GM18861 (cell line): ENCODE data around the gene TOMM6.
"Not testable (repeated sequence)": the region's sequence is repeated elsewhere in the genome, so short reads cannot be mapped to it uniquely, and the experiment has no call there.

Experiments
- ATAC-seq: cut with Tn5 transposase; IDR thresholded peaks from one replicate; pipeline ENCODE4 v1.9.1; 2021; ENCODE audit not compliant: unreplicated experiment

TOMM6 gene

DNA sequence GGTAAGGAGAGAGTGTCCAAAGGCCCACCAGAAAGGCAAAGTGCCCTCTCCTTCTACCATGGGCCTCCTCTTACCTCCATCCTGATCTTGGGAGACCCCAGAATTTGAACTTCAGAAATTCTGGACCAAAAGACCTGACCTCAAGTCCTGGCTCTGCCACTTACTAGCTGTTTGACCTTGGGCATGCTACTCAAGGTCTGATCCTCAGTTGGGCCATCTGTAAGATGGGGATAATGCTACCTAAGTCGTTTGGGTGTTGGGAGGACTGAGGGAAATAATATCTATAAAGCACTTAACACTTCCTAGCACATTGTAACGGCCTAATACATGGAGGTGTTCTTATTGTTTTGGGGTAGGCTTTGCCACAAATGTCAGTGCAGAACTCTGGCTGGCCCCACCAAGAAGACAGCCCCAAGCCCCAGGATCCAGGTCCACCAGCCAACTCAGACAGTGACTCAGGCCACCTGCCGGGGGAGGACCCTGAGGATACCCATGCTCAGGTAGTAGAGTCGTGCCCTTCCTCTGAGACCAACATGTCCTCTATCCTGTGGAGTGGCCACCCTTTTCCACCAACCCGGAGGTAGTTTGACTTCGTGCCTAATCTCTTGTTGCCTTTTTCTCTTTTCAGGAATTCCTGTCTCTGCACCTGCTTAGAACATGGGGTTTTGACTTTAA is 4.3 kb upstream of the TOMM6 start:
- ATAC-seq = no peak

DNA sequence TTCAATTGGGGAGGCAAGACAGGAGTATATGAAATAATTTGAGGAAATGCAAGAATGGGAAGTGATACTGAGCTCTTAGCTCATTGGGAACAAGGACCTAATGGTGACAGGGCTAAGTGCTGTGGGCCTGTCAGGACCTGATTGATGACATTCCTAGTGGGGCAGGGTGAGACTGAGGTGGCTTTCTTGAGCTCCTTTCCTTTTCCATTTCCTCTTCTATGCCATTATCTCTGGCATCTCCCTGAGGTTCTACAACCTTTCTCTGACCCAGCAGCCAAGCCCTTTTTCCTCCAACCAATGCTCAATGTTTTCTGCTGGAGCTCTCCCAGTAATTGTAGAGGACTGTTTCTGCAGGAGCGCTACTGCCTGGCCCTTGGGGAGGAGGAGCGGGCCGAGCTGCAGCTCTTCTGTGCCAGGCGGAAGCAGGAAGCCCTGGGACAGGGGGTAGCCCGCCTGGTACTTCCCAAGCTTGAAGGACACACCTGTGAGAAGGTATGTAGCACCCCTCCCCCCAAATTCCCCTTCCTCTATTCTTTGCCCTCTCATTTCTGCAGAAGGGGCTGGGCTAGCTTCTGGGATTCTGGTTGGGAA is 2.8 kb upstream of the TOMM6 start:
- no peak for ATAC-seq

DNA sequence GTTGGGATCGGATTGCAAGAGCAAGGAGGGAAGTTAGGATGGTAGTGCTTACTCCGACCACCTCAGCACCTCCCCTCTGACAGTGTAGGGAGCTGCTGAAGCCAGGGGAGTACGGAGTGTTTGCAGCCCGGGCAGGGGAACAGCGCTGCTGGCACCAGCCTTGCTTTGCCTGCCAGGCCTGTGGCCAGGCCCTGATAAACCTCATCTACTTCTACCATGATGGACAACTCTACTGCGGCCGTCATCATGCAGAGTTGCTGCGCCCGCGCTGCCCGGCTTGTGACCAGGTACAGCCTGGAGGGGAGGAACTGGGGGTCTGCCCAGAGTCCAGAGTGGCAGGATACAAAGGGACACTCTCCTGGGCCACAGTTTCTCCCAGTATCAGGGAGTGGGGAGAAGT is 2.2 kb upstream of the TOMM6 start:
- ATAC-seq = no peak

DNA sequence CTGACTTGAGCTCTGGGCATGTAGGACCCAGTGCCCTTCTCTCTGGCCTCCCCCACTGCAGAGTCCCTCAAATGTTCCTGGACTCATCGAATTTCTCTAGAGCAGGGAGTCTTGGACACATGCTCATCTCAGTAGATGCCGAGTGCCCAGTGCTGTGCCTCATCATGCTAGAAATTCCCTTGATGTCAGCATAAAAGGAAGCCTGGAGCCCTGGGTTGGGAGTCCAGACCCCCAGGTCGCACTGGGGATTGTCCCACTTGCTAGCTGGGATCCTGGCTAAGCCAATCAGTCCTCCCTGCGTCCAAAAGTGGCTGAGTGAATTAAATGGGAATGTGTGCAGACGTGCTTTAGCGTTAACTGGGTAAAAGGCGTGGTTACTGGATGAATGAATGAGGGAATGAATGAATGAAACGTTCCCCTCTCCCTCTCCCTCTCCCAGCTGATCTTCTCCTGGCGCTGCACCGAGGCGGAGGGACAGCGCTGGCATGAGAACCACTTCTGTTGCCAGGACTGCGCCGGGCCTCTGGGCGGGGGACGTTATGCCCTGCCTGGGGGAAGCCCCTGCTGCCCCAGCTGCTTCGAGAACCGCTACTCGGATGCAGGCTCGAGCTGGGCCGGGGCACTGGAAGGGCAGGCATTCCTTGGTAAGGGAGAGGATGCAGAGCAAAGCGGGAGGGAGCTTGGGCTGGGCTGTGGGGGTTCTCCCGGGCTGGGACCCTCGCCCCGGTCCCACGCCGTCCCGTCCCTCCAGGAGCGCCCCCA is 1.6 kb upstream of the TOMM6 start:
- no peak for ATAC-seq

DNA sequence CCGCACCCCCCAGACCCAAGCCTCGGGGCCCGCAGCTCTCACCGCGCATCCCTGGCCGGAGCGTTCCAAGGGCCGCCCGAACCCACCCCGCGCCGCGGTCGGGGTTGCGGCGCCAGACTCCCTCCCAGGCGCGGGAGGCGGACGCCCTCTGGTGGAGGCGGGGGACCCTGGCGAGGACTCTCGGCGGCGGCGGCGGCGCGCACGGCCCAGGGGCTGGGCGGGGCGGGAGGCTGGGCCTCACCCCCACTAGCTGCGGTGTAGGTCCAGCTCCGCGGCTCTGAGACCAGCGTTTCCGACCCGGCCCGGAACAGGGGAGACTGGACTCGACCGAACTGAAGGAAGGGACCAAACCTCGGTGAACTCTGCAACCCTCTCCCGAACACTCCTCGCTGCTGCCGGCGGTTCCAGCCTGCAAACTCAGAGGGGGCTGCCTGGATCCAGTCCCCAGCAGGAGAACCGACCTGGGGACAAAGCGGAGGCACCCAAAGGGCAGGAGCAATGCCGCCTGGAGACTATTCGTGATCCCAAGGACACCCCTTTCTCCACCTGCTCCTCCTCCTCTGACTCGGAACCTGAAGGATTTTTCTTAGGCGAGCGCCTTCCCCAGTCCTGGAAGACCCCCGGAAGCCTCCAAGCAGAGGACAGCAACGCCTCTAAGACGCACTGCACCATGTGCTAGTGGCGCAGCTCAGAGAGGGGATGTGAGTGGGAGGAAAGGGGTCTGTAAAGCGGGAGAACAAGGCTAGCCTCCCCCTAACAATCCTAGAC is 859 bp upstream of the TOMM6 start:
- peak; percentile 36 for ATAC-seq

DNA sequence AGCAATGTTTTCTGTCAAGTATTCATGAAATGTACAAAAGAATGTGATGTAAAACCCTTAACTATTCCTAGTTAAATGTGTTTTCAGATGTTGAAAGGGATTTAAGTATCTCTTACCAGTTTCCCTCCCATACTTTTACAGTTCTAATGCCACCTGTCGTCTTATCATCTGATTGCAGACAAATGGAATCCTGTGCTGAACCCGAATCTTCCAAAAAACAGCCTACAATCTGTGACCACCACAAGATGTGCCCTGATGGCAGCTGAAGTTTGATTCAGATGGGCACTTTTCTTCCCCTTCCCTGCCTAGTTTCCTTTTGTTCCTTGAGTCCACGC is 1.9 kb downstream of the TOMM6 start:
- ATAC-seq = no peak

DNA sequence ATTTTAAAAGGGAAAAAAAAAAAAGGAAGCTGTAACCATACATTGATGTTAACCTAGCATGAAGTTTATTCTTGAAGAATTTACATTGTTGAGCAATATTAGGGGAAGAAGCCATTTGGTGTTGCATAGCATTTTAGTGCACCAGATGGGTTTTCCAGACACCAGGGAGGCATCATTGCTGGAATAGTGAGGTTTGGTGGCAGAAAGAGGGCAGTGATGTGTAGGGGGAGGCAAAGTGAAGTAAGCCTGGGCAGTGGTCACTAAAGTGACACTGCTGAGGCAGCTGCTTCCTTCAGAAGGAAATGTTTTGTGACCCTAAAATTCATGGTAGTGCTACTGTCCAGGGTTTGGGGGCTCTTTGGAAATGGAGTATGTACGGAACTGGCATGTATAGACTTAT is 2.6 kb downstream of the TOMM6 start:
- no peak for ATAC-seq

DNA sequence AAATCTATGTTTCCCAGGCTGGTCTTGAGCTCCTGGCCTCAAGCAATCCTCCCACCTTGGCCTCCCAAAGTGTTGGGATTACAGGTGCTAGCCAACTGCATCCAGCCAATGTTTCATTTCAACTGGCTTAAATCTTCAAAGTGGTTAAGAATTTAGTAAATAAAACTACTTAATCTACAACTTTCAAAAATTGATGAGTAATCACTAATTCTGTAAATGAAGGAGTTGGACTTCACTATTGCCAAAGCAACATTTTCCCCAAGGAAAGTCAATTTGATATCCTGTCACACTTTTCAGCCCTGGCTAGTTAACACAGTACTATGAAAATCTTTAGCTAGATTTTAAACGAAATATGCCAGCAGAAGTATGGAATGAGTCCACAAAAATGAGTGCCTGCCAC is 3.8 kb downstream of the TOMM6 start:
- ATAC-seq = no peak

DNA sequence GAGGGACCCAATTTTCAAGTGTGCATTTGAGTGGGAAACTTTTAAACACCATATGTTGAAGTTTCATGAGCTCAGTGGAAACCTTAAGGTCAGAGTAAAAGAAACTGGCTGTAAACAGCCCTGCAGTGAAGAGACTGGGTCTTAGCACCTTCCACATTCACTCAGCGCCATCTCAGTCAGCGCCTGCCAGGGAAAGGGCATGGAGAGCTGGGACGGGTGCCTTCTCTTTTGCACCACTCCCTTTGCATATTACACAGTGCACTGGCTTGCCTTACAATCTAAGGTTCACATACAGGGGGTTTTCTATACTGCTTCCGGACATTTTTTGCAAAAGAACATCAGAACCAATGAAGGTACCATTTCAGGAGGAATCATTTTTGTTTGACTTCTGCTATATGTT is 4.5 kb downstream of the TOMM6 start:
- no peak for ATAC-seq

DNA sequence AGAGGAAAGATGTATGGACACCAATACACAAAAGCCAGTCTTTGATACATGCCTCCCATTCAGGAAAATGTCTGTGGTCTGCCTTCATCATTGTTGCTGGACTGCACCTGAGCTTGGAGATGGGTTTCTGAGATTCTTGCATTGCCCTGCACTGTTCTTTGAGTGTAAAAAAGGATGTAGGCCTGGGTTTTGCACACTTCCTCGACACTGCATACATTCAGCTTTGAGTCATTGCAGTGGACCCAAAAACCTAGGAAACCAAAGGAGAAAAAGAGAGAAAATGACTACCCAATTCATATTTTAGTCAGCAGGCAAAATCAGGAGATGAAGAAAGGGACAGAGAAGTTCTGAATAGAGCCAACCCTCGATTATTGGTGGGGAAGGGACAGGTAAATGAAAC is 9.0 kb downstream of the TOMM6 start:
- ATAC-seq = no peak

DNA sequence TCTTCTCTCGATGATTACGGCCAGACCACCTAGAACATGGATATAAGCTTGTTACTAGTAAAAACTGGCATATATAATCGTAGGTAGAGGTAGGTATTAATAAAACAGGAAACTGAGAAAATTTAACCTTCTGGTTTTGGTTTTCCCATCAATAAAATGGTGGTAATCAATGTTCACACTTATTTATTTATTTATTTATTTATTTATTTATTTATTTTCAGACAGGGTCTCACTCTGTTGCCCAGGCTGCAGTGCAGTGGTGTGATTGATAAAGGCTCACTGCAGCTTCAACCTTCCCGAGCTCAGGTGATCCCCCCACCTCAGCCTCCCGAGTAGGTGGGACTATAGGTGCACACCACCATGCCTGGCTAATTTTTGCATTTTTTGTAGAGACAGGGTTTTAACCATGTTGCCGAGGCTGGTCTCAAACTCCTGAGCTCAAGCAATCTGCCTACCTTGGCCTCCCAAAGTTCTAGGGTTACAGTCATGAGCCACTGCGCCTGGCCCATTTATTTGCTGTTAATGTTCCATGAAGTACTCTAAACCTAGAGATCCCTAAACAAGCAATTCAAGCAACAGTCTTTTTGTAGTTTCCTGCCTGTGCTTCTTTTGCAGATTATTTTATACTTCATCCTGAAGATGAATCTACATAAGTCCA is 11.5 kb downstream of the TOMM6 start:
- ATAC-seq = no peak

DNA sequence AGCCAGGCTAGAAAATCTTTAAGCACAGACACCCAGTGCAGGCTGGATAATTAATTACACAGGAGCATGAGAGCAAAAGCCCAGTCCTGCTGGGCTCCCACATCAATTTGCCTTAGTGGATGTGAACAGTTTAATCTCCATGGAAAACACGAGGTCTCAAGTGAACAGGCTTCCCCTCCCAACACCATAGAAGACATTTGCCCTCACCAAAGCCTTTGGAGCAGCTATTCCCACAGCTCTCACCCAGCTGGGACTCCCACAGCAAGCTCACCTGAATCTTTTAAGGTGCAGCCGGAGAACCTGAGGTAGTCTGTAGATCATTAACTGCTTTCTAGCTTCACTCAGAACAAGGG is 12.0 kb downstream of the TOMM6 start:
- no peak for ATAC-seq

DNA sequence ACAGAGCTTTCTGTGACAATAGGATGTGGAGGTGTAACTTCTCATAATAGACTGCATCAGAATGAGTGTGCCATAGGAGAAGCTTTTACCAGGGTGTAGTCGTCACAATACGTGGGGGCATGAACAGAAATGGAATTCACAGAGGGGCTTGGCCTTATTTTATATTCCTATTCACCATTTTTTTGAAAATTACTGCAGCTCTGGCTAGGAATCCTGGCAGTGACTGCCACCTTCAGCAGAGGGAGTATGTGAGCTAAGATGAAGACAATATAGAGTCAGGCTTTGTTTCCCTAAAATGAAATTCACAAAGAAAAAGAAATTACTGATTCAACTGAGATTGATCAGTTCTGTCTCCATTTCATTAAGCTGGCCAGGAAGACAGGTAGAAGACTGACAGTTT is 13.9 kb downstream of the TOMM6 start:
- no peak for ATAC-seq

DNA sequence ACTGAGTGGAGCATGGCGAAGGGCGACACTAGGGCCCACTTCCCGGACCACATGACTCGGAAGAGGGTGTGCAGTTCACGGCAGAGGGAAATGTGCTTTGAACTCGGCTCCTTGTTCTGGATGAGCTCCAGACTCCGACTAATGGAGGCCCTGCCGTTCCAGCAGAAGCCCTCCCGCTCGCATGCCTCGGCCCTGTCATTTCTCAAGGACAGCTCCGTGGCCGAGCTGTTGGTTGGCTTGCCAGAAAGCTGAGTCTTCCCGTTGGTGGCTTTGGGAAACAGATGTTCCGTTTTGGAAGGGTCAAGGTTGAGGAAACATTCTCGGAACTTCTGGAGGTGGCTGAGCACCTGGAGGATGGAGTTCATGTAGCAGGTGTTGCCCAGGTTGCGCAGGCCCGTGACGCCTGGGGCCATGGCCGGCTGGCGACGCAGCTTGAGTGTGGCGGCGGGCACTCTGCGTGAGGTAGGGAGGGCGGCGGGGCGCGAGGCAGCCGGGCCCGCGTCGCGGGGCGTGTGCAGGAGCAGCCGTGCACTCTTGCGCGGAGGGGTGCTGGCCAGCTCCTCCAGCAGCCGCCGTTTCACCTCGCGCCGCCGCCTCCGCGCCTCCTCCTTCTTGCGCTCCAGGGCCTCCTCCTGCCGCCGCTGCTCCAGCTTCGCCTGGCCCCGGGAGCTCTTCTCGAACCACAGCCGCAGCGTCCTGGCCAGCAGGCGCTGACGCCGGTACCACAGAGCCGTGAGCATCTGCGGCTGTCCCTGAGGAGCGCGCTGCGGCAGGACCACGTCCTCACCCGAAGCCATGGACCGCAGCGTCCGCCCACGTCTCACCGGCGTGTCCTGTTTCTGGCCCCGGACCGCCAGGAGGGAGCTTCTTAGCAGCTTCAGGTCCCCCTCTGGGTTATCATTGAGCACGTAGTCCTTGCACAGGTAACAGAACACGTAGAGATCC is 18.6 kb downstream of the TOMM6 start:
- ATAC-seq = no peak

DNA sequence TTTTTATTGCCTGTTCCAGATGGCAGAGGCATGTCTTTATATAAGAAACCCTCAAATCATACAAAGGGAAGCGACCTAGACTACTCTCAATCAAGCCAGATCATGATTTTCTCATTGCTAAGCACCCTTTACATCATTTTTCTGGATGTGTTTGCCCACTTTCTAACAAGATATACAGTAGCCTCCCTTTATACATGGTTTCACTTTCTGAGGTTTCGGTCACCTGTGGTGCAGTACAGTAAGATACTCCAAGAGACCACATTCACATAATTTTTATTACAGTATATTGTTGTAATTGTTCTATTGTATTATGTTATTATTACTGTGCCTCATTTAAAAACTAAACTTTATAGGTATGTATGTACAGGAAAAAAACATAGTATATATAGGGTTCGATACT is 23.6 kb downstream of the TOMM6 start:
- no peak for ATAC-seq

DNA sequence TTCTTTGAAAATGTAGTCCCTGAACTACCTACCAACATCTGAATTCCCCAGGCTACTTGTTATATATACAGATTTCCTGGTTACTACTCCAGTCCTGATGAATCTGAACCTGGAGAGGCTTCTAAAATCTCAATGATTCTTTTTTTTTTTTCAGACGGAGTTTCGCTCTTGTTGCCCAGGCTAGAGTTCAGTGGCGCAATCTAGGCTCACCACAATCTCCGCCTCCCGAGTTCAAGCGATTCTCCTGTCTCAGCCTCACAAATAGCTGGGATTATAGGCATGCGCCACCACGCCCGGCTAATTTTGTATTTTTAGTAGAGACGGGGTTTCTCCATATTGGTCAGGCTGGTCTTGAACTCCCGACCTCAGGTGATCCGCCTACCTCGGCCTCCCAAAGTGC is 24.5 kb downstream of the TOMM6 start:
- ATAC-seq = not testable (repeated sequence)

DNA sequence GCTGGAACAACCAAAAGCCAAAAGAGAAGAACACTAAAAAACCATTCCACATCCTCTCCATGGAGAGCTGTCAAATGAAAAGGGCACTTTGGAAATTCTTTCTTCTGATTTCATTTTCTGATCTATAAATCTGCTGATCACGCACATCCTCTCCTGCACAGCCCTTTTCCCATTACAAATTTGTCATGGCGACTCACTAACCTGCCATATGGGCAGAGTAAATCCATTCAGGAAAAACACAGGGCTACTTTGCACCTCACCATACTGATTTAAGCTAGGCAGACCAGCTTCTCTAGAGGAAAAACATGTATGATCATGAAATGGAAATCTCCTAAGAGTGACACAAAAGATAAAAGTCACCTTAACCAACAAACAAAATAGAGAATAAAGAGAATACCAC is 26.0 kb downstream of the TOMM6 start:
- ATAC-seq = no peak

DNA sequence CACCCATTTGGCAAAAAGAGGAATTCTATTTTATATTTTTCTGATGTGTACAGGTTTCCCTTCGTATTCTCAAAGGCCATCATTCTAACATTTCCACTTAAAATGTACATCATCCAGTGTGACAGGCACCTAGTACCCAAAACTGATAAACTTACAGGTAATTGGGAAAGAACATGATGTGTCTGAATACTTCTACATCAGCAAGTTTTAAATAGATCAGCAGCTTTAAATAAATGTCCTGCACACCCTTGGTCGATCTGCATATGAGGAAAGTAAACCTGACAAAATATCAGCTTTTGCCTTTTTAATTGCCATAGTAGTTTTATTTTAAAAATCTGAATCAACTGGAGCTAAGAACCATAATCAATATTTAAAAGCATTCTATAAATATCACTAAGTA is 26.5 kb downstream of the TOMM6 start:
- no peak for ATAC-seq

DNA sequence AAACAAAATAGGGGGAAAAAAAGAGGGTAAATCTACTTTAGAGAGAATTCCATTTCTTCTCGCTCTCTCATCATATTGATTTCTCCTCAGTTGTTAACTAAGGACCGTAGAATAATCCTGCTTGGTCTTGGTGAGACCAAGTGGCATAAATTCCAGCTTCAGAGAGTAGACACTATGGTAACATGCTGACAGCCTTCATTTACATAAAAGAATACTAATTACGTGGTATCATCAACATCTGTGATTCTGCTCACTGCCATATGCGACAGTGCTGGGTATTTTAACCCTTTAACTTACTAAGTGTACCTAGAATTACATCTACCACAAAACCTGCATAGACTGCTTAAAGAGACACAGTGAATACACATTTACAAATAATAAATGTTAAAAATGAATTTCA is 27.1 kb downstream of the TOMM6 start:
- no peak for ATAC-seq

DNA sequence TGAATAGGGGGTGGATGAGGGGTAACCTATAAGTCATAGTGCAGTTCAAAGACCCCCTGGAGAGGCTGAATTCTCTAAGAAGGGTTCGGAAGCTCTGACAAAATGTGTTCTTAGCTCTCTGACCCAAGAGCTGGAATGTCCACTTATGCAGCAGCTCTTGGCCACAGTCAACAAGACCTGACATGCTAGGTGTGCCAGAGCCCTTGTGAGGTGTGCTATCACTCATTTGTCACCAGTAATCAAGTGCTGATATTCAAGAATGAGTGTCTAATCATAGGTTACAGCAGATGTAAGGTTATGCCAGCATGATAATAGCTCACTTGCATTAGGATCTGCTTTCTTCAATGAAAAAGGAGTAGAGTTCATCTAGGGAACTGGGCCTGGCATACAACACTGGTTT is 28.1 kb downstream of the TOMM6 start:
- no peak for ATAC-seq
